Caco-2 (cell line): ENCODE results near the gene SLC4A5. TPM values are rescaled to one million over a fixed set of nuclear protein-coding genes. Genes with fewer than 3 reads are reported as not detected.
"Not testable (repeated sequence)": the region's sequence is repeated elsewhere in the genome, so short reads cannot be mapped to it uniquely, and the experiment has no call there.

Experiments used
- BruUV-seq: library from RNA; stranded (reverse); fragments of 400-500 nt; replicated peaks from 2 replicates; lab custom pipeline; 2021; lab: Mats Ljungman, UMichigan
- CTCF ChIA-PET: fragments of 300-600 bp; sonication (Branson Sonifier 250); formaldehyde crosslinking; loops from one replicate; lab custom pipeline; 2022; ENCODE audit warnings: antibody characterized with exemption; lab: Charles Lee
- POLR2A ChIA-PET: fragments of 300-600 bp; sonication (Branson Sonifier 250); formaldehyde crosslinking; loops from one replicate; lab custom pipeline; 2022; ENCODE audit warnings: antibody characterized with exemption; lab: Charles Lee
- DNase-seq, 2 experiments: peaks; one replicate each; pipeline versions ENCODE4 v3.0.0 to v3.0.0-alpha.2; 2020 to 2022
- H3K27me3 ChIP-seq: replicated peaks from 2 replicates; pipeline ENCODE4 v1.6.0; 2011; ENCODE audit warnings: low read length; ENCODE audit not compliant: control insufficient read depth, insufficient read depth
- H3K36me3 ChIP-seq: 2 replicates; pipeline ENCODE4 v1.5.1; 2011; ENCODE audit warnings: low read length; ENCODE audit not compliant: control insufficient read depth, insufficient read depth
- H3K4me1 ChIP-seq: fragments of 250-450 bp; sonication (Bioruptor Pico); 2 replicates; pipeline ENCODE4 v1.5.1; 2020; ENCODE audit warnings: mild to moderate bottlenecking
- H3K4me3 ChIP-seq: 2 replicates; pipeline ENCODE4 v1.5.1; 2011; ENCODE audit warnings: low read depth, mild to moderate bottlenecking, control low read depth, low read length
- H3K9me3 ChIP-seq: fragments of 250-450 bp; sonication (Bioruptor Pico); 2 replicates; pipeline ENCODE4 v1.5.1; 2020; ENCODE audit warnings: mild to moderate bottlenecking, moderate library complexity
- H3K27ac Mint-ChIP-seq: one replicate; pipeline ENCODE4 v1.8.0; 2022; ENCODE audit warnings: mixed read lengths; ENCODE audit not compliant: unreplicated experiment
- H3K27me3 Mint-ChIP-seq: one replicate; pipeline ENCODE4 v1.8.0; 2022; ENCODE audit warnings: mixed read lengths; ENCODE audit not compliant: insufficient read depth, unreplicated experiment
- H3K36me3 Mint-ChIP-seq: one replicate; pipeline ENCODE4 v1.8.0; 2022; ENCODE audit warnings: mild to moderate bottlenecking, mixed read lengths; ENCODE audit not compliant: insufficient read depth, unreplicated experiment
- H3K4me1 Mint-ChIP-seq: one replicate; pipeline ENCODE4 v1.8.0; 2022; ENCODE audit warnings: low read depth, mixed read lengths; ENCODE audit not compliant: unreplicated experiment
- H3K4me3 Mint-ChIP-seq: one replicate; pipeline ENCODE4 v1.8.0; 2022; ENCODE audit warnings: mild to moderate bottlenecking, moderate library complexity, mixed read lengths; ENCODE audit not compliant: unreplicated experiment
- H3K9me3 Mint-ChIP-seq: one replicate; pipeline ENCODE4 v1.8.0; 2022; ENCODE audit warnings: mixed read lengths; ENCODE audit not compliant: unreplicated experiment
- CTCF ChIP-seq, 2 experiments: fragments of 200-600 bp in 1 of 2; IDR thresholded peaks; 1 replicate in 1 of 2; 2 replicates in 1 of 2; pipeline versions ENCODE4 v1.5.1 to v1.8.0; 2011 to 2022; ENCODE audit warnings: antibody characterized with exemption in 1 of 2, control low read depth in 1 of 2, inconsistent platforms in 1 of 2, low read depth in 1 of 2, low read length in 1 of 2, mild to moderate bottlenecking in 1 of 2, moderate library complexity in 1 of 2; ENCODE audit not compliant: insufficient read depth in 1 of 2, severe bottlenecking in 1 of 2, unreplicated experiment in 1 of 2
- intact Hi-C: fragments of 100-400 bp; cut with micrococcal nuclease; formaldehyde crosslinking; loops from one replicate; pipeline ENCODE4 v1.10.0; 2022; ENCODE audit not compliant: unreplicated experiment
- total RNA-seq: library from RNA; stranded (reverse); gene quantifications from 2 replicates; pipeline ENCODE4 v1.2.3, GENCODE V29; 2022

The SLC4A5 gene
- total RNA-seq, 1 experiment from 2014 or later = 2.2 TPM

GRCh38 chr2:74347303-74347702, 4.1 kb upstream of the SLC4A5 start:
- H3K4me3 ChIP-seq = no peak overlapping the region
- no peaks in the 10 kb centered on the region for H3K36me3 ChIP-seq
- Mint-ChIP-seq H3K36me3 (no peaks in the 10 kb centered on the region), H3K27me3 (no peaks in the 10 kb centered on the region), H3K4me1 (no peaks in the 10 kb centered on the region), H3K4me3 (no peak overlapping the region), H3K27ac (no peak overlapping the region), H3K9me3 (no peaks in the 10 kb centered on the region)
- CTCF ChIA-PET = no interaction called here
- no peaks in the 10 kb centered on the region for H3K27me3 ChIP-seq
- POLR2A ChIA-PET = no interaction called here
- H3K4me1 ChIP-seq = no peaks in the 10 kb centered on the region
- no peak for TF ChIP-seq CTCF (IDR thresholded peaks at IDR 0.05; ENCODE audit: insufficient read depth in 1 of 2, low read depth in 1 of 2, low read length in 1 of 2, severe bottlenecking in 1 of 2, unreplicated experiment in 1 of 2)
- intact Hi-C loops = no loop called here
- BruUV-seq = no TSS peak
- DNase-seq = no peak
- no peaks in the 10 kb centered on the region for H3K9me3 ChIP-seq

- Mint-ChIP-seq H3K27me3 (no peaks in the 10 kb centered on the region), H3K36me3 (no peaks in the 10 kb centered on the region), H3K4me3 (no peak overlapping the region), H3K4me1 (no peaks in the 10 kb centered on the region), H3K9me3 (no peaks in the 10 kb centered on the region), H3K27ac (no peak overlapping the region)
- TF ChIP-seq CTCF (IDR thresholded peaks at IDR 0.05; ENCODE audit: insufficient read depth in 1 of 2, low read depth in 1 of 2, low read length in 1 of 2, severe bottlenecking in 1 of 2, unreplicated experiment in 1 of 2) = no peak
- POLR2A ChIA-PET = no interaction called here
- intact Hi-C loops = no loop called here
- Histone ChIP-seq H3K9me3 (no peaks in the 10 kb centered on the region), H3K4me1 (no peaks in the 10 kb centered on the region), H3K36me3 (no peaks in the 10 kb centered on the region), H3K27me3 (no peaks in the 10 kb centered on the region), H3K4me3 (no peak overlapping the region)
- BruUV-seq = no TSS peak
- CTCF ChIA-PET = no interaction called here
- no peak for DNase-seq
Observed at GRCh38 chr2:74345272-74345943, 2.2 kb upstream of the SLC4A5 start.

- H3K36me3 Mint-ChIP-seq, intact Hi-C loops, H3K27ac Mint-ChIP-seq, H3K36me3 ChIP-seq, H3K4me1 Mint-ChIP-seq, H3K4me3 Mint-ChIP-seq, H3K27me3 ChIP-seq, H3K4me3 ChIP-seq, H3K27me3 Mint-ChIP-seq, H3K9me3 ChIP-seq, BruUV-seq, H3K9me3 Mint-ChIP-seq, H3K4me1 ChIP-seq, POLR2A ChIA-PET, DNase-seq: not testable (repeated sequence)
- CTCF ChIA-PET = interaction anchor here (1.9 to 2.1 kb wide), 3 partner anchors 12 to 86 kb away, joined by 11 to 31 read pairs (median 17); no protein-coding TSS in a partner anchor
Observed at GRCh38 chr2:74336227-74336626, 7.0 kb downstream of the SLC4A5 start.
